Measurements from ENCODE around the gene PDGFA.

PDGFA gene

GRCh38 chr7:471191-471865, 48.3 kb downstream of the PDGFA start:
- DNase-seq: no peak

GRCh38 chr7:469563-469961, 50.1 kb downstream of the PDGFA start:
- DNase-seq: no peak

GRCh38 chr7:468681-469562, 50.7 kb downstream of the PDGFA start:
- DNase-seq: no peak

- no peak for DNase-seq
Measured at GRCh38 chr7:467856-468545, 51.6 kb downstream of the PDGFA start.

GRCh38 chr7:467393-467828, 52.2 kb downstream of the PDGFA start:
- DNase-seq: no peak

- no peak for DNase-seq
Measured at GRCh38 chr7:466465-467191, 53.0 kb downstream of the PDGFA start.

GRCh38 chr7:465710-466400, 53.8 kb downstream of the PDGFA start:
- no peak for DNase-seq

GRCh38 chr7:464454-465401, 54.9 kb downstream of the PDGFA start:
- DNase-seq: no peak

- no peak for DNase-seq
Measured at GRCh38 chr7:463817-464453, 55.7 kb downstream of the PDGFA start.

- no peak for DNase-seq
Measured at GRCh38 chr7:463362-463781, 56.3 kb downstream of the PDGFA start.

- no peak for DNase-seq
Measured at GRCh38 chr7:462173-463103, 57.2 kb downstream of the PDGFA start.

GRCh38 chr7:461453-462172, 58.0 kb downstream of the PDGFA start:
- DNase-seq: no peak

GRCh38 chr7:461117-461452, 58.6 kb downstream of the PDGFA start:
- DNase-seq: no peak

- no peak for DNase-seq
Measured at GRCh38 chr7:460374-461116, 59.1 kb downstream of the PDGFA start.

GRCh38 chr7:459584-460373, 59.9 kb downstream of the PDGFA start:
- DNase-seq: no peak

- DNase-seq: no peak
Measured at GRCh38 chr7:458511-459245, 61.0 kb downstream of the PDGFA start.

Measured in activated CD4-positive, alpha-beta T cell treated with anti-CD3 and anti-CD28 coated beads, Interleukin-10, Interleukin-2, amounts not matched to agents 100 ng/mL and 50 ng/mL, durations not matched to agents 16 hours and 8 hours (primary cell).